CD14-positive monocyte (primary cell): ENCODE data around the gene NCF2. TPM values are rescaled to one million over a fixed set of nuclear protein-coding genes. Genes with fewer than 3 reads are reported as not detected.

Source experiments
- DNase-seq, 3 donors: peaks; one replicate each; pipeline ENCODE4 v3.0.0-alpha.2; 2011 to 2022
- H2AFZ ChIP-seq: 2 replicates; pipeline ENCODE4 v1.6.0; 2012; ENCODE audit warnings: mild to moderate bottlenecking, low read depth, low read length, inconsistent platforms; ENCODE audit not compliant: insufficient read depth, poor library complexity, severe bottlenecking
- H3K27ac ChIP-seq, 2 donors: 1 replicate in 1 of 2; 2 replicates in 1 of 2; pipeline ENCODE4 v1.5.1; 2012 to 2013; ENCODE audit warnings: low read length in 2 of 2, control low read depth in 1 of 2, inconsistent platforms in 1 of 2, low read depth in 1 of 2, mild to moderate bottlenecking in 1 of 2
- H3K27me3 ChIP-seq, 2 donors: one replicate each; pipeline versions ENCODE4 v1.6.0 to v1.6.1; 2011 to 2013; ENCODE audit warnings: low read length in 2 of 2; ENCODE audit not compliant: control insufficient read depth in 2 of 2, insufficient read depth in 2 of 2
- H3K36me3 ChIP-seq, 2 donors: replicated peaks in 1 of 2; 1 replicate in 1 of 2; 2 replicates in 1 of 2; pipeline versions ENCODE4 v1.5.1 to v1.6.1; 2012 to 2013; ENCODE audit warnings: low read length in 2 of 2, control low read depth in 1 of 2, inconsistent platforms in 1 of 2, mild to moderate bottlenecking in 1 of 2; ENCODE audit not compliant: insufficient read depth in 2 of 2, control insufficient read depth in 1 of 2
- H3K4me1 ChIP-seq, 2 donors: 1 replicate in 1 of 2; 2 replicates in 1 of 2; pipeline versions ENCODE4 v1.5.1 to v1.6.1; 2012 to 2013; ENCODE audit warnings: low read length in 2 of 2, control low read depth in 1 of 2, inconsistent platforms in 1 of 2, mild to moderate bottlenecking in 1 of 2, moderate library complexity in 1 of 2; ENCODE audit not compliant: insufficient read depth in 2 of 2, control insufficient read depth in 1 of 2
- H3K4me2 ChIP-seq: replicated peaks from 2 replicates; pipeline ENCODE3; 2012; ENCODE audit warnings: low read length, moderate library complexity, mild to moderate bottlenecking; ENCODE audit not compliant: poor library complexity, severe bottlenecking; ENCODE audit errors: extremely low read depth
- H3K4me3 ChIP-seq, 3 experiments: fragments of 200-600 bp in 1 of 3; sonication (generic) in 1 of 3; replicated peaks in 1 of 3; 1 replicate in 2 of 3; 2 replicates in 1 of 3; pipeline ENCODE4 v1.5.1; 2011 to 2013; ENCODE audit warnings: low read length in 3 of 3, mild to moderate bottlenecking in 3 of 3, control low read depth in 2 of 3, low read depth in 2 of 3, inconsistent platforms in 1 of 3, moderate library complexity in 1 of 3
- H3K79me2 ChIP-seq: 2 replicates; pipeline ENCODE4 v1.6.0; 2012; ENCODE audit warnings: mild to moderate bottlenecking, control low read depth, inconsistent platforms, low read length, moderate library complexity; ENCODE audit not compliant: insufficient read depth
- H3K9ac ChIP-seq: 2 replicates; pipeline ENCODE4 v1.6.0; 2017; ENCODE audit warnings: low read length, mild to moderate bottlenecking; ENCODE audit not compliant: insufficient read depth, poor library complexity, severe bottlenecking
- H3K9me3 ChIP-seq, 2 donors: replicated peaks in 1 of 2; 1 replicate in 1 of 2; 2 replicates in 1 of 2; pipeline versions ENCODE4 v1.5.1 to v1.6.1; 2012 to 2013; ENCODE audit warnings: low read length in 2 of 2, control low read depth in 1 of 2; ENCODE audit not compliant: control insufficient read depth in 1 of 2, insufficient read depth in 1 of 2
- H4K20me1 ChIP-seq: 2 replicates; pipeline ENCODE4 v1.6.0; 2012; ENCODE audit warnings: mild to moderate bottlenecking, low read length, control low read depth, moderate library complexity; ENCODE audit not compliant: insufficient read depth
- H3K27ac Mint-ChIP-seq, 7 donors: one replicate each; pipeline ENCODE4 v1.8.0; 2020; ENCODE audit warnings: mild to moderate bottlenecking in 7 of 7, mixed read lengths in 7 of 7, moderate library complexity in 6 of 7, inconsistent platforms in 2 of 7
- H3K27me3 Mint-ChIP-seq, 3 donors: one replicate each; pipeline ENCODE4 v1.8.0; 2021 to 2022; ENCODE audit warnings: low read depth in 3 of 3, mild to moderate bottlenecking in 3 of 3, mixed read lengths in 3 of 3, moderate library complexity in 3 of 3, inconsistent platforms in 1 of 3
- H3K36me3 Mint-ChIP-seq, 2 donors: one replicate each; pipeline ENCODE4 v1.8.0; 2020; ENCODE audit warnings: mixed read lengths in 2 of 2, inconsistent platforms in 1 of 2, mild to moderate bottlenecking in 1 of 2
- H3K4me1 Mint-ChIP-seq: one replicate; pipeline ENCODE4 v1.8.0; 2020; ENCODE audit warnings: mild to moderate bottlenecking, mixed read lengths
- H3K4me3 Mint-ChIP-seq, 2 donors: one replicate each; pipeline ENCODE4 v1.8.0; 2020; ENCODE audit warnings: mild to moderate bottlenecking in 2 of 2, mixed read lengths in 2 of 2, moderate library complexity in 1 of 2
- H3K9me3 Mint-ChIP-seq, 7 donors: one replicate each; pipeline ENCODE4 v1.8.0; 2020 to 2022; ENCODE audit warnings: mixed read lengths in 7 of 7, mild to moderate bottlenecking in 6 of 7, moderate library complexity in 6 of 7, inconsistent platforms in 2 of 7
- CTCF ChIP-seq: fragments of 200-600 bp; IDR thresholded peaks from one replicate; pipeline ENCODE4 v1.8.0; 2022; ENCODE audit warnings: antibody characterized with exemption, mild to moderate bottlenecking
- WGBS: methylation state at CpG from one replicate; pipeline ENCODE4 v1.1.5; 2013; ENCODE audit warnings: missing lambda C conversion rate; ENCODE audit not compliant: insufficient coverage; 5-methylcytosine and 5-hydroxymethylcytosine counted together
- intact Hi-C, 2 donors: fragments of 100-400 bp; cut with micrococcal nuclease; formaldehyde crosslinking; loops; one replicate each; pipeline versions ENCODE4 v1.15.0 to v1.15.1; 2023
- polyA plus RNA-seq, 3 donors: library from polyadenylated mRNA; depleted of rRNA in 1 of 3; unstranded in 2 of 3; stranded (reverse) in 1 of 3; fragments of 300-500 nt in 2 of 3; fragments of >200 nt in 1 of 3; fragmentation: Illumina TruSeq in 2 of 3; gene quantifications; 1 replicate in 2 of 3; 2 replicates in 1 of 3; pipeline ENCODE4 v1.2.3, GENCODE V29; 2012 to 2021

NCF2 gene
- polyA plus RNA-seq, 3 donors: 509 to 697 (median 557) TPM

- peak; percentile 84 to 91 (median 91) for DNase-seq
- peak overlapping the region; percentile 60 to 80 for H3K4me3 Mint-ChIP-seq
- H3K36me3 Mint-ChIP-seq: peaks cover 7 to 21% of the 10 kb centered on the region in 2 donors
- Histone ChIP-seq H3K79me2 (peaks cover 30% of the 10 kb centered on the region), H3K4me3 (peak overlapping the region in 1 of 3 experiments; percentile 30), H2AFZ (no peak overlapping the region), H3K36me3 (no peaks in the 10 kb centered on the region), H3K27ac (peak overlapping the region; percentile 82 to 98), H3K9me3 (no peaks in the 10 kb centered on the region), H3K4me2 (peak overlapping the region; percentile 51), H4K20me1 (peaks cover 5% of the 10 kb centered on the region), H3K27me3 (no peaks in the 10 kb centered on the region), H3K4me1 (peaks cover 68 to 86% of the 10 kb centered on the region in 2 donors), H3K9ac (peak overlapping the region; percentile 22)
- peaks cover 0 to 7% (median 0%) of the 10 kb centered on the region in 7 donors for H3K9me3 Mint-ChIP-seq
- peaks cover 0 to 4% (median 0%) of the 10 kb centered on the region in 3 donors for H3K27me3 Mint-ChIP-seq
- WGBS: 0% methylated on average over 1 of the region's 3 CpGs
- peak overlapping the region; percentile 97 to 100 (median 98) for H3K27ac Mint-ChIP-seq
- H3K4me1 Mint-ChIP-seq: peaks cover 75% of the 10 kb centered on the region
- no peak for TF ChIP-seq CTCF
- intact Hi-C loops: no loop called here
Measured at GRCh38 chr1:183593356-183593755, 3.1 kb upstream of the NCF2 start.

DNA sequence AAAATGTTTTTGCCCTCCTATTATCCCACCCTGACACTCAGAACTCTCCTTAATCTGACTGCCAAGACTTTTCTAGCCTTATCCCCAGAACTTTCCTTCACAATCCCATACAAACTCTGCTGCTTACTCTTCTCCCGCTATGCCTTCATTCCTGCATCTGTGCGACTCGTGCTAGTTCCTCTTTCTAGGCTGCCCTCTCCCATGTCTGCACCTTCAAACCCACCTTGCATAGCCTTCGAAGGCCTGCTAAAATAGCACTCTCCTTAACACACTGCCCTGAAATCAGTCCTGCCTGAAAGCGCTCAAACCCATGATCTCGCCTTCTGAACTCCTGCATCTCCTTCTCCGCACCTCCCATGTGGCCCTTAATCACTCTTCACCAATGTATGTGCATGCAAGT lies 2.5 kb upstream of the NCF2 start:
- H3K36me3 ChIP-seq: no peaks in the 10 kb centered on the region
- no peaks in the 10 kb centered on the region for H3K27me3 ChIP-seq
- peak overlapping the region; percentile 97 to 100 (median 98) for H3K27ac Mint-ChIP-seq
- peak overlapping the region in 1 of 3 experiments; percentile 30 for H3K4me3 ChIP-seq
- peaks cover 73% of the 10 kb centered on the region for H3K4me1 Mint-ChIP-seq
- H3K4me1 ChIP-seq: peaks cover 66 to 85% of the 10 kb centered on the region in 2 donors
- no peak overlapping the region for H3K4me3 Mint-ChIP-seq
- peaks cover 0 to 4% (median 0%) of the 10 kb centered on the region in 3 donors for H3K27me3 Mint-ChIP-seq
- TF ChIP-seq CTCF: no peak
- peaks cover 5% of the 10 kb centered on the region for H4K20me1 ChIP-seq
- peaks cover 36% of the 10 kb centered on the region for H3K79me2 ChIP-seq
- H3K4me2 ChIP-seq: peak overlapping the region; percentile 51
- peaks cover 0 to 7% (median 0%) of the 10 kb centered on the region in 7 donors for H3K9me3 Mint-ChIP-seq
- peak in 1 of 3 donors; percentile 44 for DNase-seq
- intact Hi-C loops: no loop called here
- H2AFZ ChIP-seq: no peak overlapping the region
- no peaks in the 10 kb centered on the region for H3K9me3 ChIP-seq
- H3K9ac ChIP-seq: peak overlapping the region; percentile 22
- peak overlapping the region; percentile 82 to 98 for H3K27ac ChIP-seq
- H3K36me3 Mint-ChIP-seq: peaks cover 10 to 20% of the 10 kb centered on the region in 2 donors
- 58% methylated on average over 7 of the region's 7 CpGs for WGBS
